ENCODE results near the gene BSPRY.

- TF ChIP-seq CTCF (IDR thresholded peaks at IDR 0.05): no peak
- no peak for TF ChIP-seq POLR2A (IDR thresholded peaks at IDR 0.05)
Observed at GRCh38 chr9:113341712-113342410, 7.5 kb upstream of the BSPRY start.

Measured in uterus (tissue), 2 donors.